ENCODE data around the gene IZUMO2.
"Not testable (repeated sequence)": the region's sequence is repeated elsewhere in the genome, so short reads cannot be mapped to it uniquely, and the experiment has no call there.

Gene IZUMO2

DNA sequence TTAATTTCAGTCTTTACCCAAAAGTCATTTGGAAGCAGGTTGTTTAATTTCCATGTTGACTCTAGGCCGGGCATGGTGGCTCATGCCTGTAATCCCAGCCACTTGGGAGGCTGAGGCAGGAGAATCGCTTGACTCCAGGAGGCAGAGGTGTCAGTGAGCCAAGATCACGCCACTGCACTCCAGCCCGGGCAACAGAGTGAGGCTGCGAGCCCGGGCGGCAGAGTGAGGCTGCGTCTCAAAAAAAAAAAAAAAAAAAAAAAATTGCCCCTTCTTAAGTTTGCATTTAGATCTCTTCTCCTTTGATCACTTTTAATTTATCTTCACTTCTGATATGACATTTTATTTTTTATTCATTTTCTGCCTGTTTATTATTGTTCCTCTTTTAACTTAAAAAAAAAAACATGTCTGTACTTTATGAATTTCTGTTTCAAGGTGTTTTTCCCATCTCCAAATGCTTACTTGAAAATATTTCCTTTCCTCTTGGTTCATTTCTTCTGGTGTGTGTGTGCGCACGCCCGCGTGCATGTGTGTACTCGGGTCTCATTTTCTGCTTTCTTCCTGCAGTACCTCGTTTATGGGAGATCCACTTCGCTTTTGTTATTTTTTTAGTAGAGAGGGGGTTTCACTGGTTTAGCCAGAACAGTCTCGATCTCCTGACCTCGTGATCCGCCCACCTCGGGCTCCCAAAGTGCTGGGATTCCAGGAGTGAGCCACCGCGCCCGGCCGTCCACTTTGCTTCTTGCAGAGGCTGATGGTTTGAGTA, 26.3 kb downstream of the IZUMO2 start:
- DNase-seq (ENCODE audit: low read depth, low spot score) = not testable (repeated sequence)

DNA sequence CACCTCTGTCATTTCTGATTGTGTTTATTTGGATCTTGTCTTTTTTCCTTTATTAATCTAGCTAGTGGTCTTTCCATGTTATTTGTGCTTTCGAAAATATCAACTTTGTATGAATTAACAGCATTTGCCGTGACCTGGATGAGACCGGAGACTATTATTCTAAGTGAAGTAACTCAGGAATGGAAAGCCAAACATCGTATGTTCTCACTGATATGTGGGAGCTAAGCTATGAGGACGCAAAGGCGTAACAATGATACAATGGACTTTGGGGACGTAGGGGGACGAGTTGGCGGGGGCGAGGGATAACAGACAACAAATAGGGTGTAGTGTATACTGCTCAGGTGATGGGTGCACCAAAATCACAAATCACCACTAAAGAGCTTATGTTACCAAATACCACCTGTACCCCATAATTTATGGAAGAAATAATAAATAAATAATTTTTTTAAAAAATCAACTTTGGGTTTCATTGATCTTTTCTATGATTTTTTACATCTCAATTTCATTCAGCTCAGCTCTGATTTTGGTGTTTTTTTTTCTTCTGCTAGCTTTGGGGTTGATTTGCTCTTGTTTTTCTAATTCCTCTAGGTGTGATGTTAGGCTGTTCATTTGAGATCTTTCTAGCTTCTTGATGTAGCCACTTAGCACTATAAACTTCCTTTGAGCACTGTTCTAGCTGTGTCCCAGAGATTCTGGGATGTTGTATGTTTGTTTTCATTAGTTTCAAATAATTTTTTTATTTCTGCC, 27.1 kb downstream of the IZUMO2 start:
- DNase-seq (ENCODE audit: low read depth, low spot score) = not testable (repeated sequence)

DNA sequence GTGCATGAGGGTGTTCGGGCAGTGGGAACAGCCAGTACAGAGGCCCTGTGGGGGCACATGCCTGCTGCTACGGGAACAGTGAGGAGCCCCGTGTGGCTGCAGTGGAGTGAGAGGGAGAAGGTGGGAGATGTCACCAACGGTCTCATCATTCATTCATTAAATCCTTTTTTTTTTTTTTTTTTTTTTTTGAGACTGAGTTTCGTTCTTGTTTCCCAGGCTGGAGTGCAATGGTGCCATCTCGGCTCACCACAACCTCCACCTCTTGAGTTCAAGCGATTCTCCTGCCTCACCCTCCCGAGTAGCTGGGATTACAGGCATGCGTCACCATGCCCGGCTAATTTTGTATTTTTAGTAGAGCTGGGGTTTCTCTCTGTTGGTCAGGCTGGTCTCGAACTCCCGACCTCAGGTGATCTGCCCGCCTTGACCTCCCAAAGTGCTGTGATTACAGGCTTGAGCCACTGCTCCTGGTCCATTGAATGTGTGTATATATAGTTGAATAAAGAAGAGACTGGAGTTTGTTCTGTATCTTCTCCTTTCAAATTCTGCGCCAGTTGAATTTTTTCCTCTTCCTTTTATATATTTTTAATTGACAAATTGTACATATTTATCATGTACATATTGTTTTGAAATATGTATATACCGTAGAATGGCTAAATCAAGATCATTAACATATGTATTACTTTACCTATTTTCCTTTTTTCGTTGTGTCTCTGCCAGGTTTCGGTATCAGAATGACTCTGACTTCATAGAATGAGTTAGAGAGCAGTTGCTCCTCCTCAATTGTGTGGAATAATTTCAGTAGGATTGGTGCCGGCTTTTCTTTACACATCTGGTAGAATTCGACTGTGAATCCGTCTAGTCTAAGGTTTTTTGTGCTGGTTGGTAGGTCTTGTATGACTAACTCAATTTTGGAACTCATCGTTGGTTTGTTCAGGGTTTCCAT, 28.0 kb downstream of the IZUMO2 start:
- not testable (repeated sequence) for DNase-seq (ENCODE audit: low read depth, low spot score)

DNA sequence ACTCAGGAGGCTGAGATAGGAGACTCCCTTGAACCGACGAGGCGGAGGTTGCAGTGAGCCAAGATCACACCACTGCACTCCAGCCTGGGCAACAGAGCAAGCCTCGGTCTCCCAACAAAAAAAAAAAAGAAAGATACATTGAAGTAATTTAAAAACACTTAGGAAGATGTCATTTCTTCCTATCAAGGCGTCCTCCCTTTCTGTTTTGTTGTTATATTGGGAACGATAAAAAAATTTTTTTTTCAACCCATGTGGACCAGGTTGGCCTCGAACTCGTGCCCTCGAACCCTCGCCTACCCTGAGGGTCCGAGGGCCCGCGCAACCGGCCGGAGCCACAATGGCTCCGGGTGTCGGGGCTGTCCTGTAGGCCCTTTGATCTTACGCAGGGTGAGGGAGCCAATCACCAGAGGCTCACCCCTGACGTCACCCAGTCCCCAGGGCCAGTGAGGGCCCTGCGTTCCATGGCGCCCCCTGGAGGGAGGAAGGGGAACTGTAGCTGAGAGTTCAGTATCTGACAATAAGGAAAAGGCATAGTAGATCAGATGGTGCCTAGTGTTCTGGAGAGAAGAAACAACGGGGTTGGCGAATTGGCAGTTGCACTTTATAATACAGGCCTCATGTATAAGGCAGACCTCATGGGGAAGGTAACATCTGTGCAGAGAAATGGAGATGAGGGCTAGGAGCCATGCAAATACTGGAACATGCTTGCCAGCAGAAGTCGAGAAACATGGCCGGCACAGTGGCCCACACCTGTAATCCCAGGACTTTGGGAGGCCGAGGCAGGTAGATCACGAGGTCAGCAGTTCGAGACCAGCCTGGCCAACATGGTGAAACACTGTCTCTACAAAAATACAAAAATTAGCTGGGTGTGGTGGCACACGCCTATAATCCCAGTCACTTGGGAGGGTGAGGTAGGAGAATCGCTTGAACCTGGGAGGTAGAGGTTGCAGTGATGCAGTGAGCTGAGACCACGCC, 29.3 kb downstream of the IZUMO2 start:
- not testable (repeated sequence) for DNase-seq (ENCODE audit: low read depth, low spot score)

DNA sequence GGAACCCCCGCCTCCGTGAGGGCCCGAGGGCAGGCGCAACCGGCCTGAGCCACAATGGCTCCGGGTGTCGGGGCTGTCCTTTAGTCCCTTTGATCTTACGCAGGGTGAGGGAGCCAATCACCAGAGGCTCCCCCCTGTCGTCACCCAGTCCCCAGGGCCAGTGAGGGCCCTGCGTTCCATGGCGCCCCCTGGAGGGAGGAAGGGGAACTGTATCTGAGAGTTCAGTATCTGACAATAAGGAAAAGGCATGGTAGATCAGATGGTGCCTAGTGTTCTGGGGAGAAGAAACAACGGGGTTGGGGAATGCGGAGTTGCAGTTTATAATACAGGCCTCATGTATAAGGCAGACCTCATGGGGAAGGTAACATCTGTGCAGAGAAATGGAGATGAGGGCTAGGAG, 59.1 kb downstream of the IZUMO2 start:
- DNase-seq (ENCODE audit: low read depth, low spot score) = not testable (repeated sequence)

DNA sequence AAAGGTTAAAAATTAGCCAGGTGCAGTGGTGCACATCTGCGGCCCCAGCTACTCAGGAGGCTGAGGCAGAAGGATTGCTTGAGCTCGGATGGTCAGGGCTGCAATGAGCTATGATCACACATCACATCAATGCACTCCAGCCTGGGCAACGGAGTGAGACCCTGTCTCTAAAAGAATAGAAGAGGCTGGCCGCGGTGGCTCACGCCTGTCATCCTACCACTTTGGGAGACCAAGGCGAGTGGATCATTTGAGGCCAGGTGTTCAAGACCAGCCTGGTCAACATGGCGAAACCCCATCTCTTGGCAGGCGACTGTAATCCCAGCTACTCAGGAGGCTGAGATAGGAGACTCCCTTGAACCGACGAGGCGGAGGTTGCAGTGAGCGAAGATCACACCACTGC, 59.7 kb downstream of the IZUMO2 start:
- not testable (repeated sequence) for DNase-seq (ENCODE audit: low read depth, low spot score)

All from astrocyte of the hippocampus (primary cell).